GM12875 (cell line): ENCODE data around the gene REX1BD.

Experiments
- H3K4me3 ChIP-seq: one replicate; pipeline ENCODE4 v1.5.1; 2011; ENCODE audit warnings: low read depth, low read length, control low read depth
- TF ChIP-seq, protein P1 (sequence below): IDR thresholded peaks from 2 replicates; pipeline ENCODE4 v1.5.1; 2011; ENCODE audit warnings: low read depth, mild to moderate bottlenecking, control low read depth, inconsistent platforms, low read length, moderate library complexity, borderline replicate concordance; ENCODE audit not compliant: insufficient read depth

The REX1BD gene

DNA sequence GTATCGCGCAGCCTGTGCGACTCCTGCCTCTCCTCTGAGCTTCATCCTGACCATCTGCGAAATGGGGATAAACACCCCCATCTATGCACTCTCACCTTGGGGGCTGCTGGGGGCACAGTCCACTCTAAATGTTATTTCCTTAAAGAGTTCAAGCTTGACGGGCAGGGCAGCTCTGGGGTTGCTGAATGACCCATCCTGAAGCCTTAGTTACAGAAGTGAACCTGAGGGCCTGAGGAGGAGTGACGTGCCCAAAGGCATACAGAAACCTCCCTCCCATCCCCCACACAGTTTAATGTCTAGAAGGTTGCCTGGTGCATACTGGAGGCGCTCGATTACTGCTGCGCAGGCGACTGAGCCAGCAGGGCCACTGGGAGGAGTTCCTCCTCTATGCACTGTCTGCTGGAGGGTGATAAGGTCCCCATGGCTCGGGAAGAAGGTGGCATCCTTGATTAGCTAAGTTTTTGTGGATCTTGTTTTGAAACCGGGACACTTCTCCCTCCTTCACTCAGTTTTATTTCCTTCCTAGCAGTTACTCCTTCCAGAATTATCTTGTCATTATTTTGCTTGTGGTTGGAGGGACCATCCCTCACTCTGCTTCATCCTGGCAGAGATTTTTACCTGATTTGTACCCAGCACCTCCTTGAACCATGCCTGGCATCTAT, 44.7 kb upstream of the REX1BD start:
- TF ChIP-seq, protein P1, sequence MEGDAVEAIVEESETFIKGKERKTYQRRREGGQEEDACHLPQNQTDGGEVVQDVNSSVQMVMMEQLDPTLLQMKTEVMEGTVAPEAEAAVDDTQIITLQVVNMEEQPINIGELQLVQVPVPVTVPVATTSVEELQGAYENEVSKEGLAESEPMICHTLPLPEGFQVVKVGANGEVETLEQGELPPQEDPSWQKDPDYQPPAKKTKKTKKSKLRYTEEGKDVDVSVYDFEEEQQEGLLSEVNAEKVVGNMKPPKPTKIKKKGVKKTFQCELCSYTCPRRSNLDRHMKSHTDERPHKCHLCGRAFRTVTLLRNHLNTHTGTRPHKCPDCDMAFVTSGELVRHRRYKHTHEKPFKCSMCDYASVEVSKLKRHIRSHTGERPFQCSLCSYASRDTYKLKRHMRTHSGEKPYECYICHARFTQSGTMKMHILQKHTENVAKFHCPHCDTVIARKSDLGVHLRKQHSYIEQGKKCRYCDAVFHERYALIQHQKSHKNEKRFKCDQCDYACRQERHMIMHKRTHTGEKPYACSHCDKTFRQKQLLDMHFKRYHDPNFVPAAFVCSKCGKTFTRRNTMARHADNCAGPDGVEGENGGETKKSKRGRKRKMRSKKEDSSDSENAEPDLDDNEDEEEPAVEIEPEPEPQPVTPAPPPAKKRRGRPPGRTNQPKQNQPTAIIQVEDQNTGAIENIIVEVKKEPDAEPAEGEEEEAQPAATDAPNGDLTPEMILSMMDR: peak; percentile 14; the same call in 1 of the 2 replicates
- H3K4me3 ChIP-seq: peak overlapping the region; percentile 66

DNA sequence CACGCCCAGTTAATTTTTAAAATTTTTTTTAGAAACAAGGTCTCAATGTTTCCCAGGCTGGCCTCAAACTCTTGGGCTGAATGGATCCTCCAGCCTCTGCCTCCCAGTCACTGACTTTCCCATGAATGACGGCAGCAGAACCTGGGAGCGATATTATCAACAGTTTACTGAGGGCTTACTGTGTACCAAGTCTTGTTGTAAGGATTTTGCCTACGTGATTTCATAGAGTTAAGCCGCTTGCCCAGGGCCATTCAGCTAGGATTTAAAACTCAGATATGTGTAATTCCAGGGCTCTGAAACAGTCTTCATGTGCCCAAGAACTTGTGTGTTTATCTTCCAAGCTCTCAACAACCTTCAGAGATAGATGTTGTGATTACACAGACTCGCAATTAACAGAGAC, 37.0 kb upstream of the REX1BD start:
- TF ChIP-seq, protein P1: no peak
- H3K4me3 ChIP-seq: no peak overlapping the region

DNA sequence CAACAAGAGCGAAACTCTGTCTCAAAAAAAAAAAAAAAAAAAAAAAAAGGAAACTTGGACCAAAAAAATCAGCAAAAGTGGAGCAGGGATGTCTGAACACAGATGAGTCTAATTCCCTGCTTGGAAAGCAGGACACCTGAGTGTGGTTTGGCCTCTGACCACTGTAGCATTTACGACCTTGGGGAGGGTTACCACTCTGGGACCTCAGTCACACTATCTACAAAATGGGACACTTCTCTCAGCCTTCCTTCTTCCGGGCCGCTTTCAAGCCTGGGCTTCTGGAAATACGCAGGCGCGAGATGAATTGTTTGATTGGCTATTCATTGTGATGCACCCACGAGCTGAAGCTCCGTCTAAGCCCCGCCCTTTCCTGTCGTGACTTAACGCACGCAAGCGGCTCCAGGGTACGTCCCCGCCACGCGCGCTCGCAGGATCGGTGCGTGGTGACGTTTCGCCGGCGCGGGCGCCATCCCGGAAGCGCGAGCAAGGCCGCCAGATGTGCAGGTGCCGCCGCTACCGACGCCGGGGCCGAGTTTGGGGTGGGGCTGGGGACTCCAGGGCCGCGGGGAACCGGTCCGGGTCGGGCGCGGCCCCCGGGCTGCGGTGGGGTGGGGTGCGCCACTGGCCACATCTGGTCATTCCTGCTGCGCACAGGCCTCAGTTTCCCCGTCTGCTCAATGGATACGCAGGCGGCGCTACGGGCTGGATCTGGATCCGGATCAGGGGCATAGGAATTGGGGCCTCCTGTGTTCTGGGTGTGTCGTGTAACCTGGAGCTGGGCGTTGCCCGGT, 31.0 kb upstream of the REX1BD start, which contains the start of gene KXD1:
Gene KXD1, plus strand, starts transcription at position 460 of the 791 bp plus-strand sequence. CDS start 4,187 bp downstream, outside the sequence.
- H3K4me3 ChIP-seq: peak within 1 kb of the TSS; percentile 94
- TF ChIP-seq, protein P1: no peak

- TF ChIP-seq, protein P1: no peak
- peak overlapping the region; percentile 94 for H3K4me3 ChIP-seq
Observed at GRCh38 chr19:18558202-18558555, 30.4 kb upstream of the REX1BD start.

DNA sequence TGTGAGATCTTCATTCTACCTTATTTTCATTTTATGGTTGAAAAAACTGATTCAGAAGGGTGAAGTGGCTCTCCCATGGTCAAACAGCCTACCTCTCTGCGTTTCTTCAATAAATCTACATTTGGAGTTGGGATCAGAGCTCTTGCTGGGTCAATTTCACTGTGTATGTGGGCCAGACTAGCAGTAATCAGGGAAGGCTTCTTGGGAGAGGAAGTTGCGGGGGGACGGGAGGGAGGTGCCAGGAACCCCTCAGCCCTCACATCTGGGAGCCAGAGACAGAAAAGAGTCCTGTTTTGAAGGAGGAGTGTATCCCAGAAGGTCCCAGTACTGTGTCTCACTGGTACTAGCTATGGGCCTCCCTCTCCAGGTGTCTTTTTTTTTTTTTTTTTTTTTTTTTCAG, 30.0 kb upstream of the REX1BD start:
- TF ChIP-seq, protein P1: no peak
- H3K4me3 ChIP-seq: peak overlapping the region; percentile 94

GRCh38 chr19:18559685-18560084, 28.9 kb upstream of the REX1BD start:
- no peak overlapping the region for H3K4me3 ChIP-seq
- TF ChIP-seq, protein P1: no peak
